HepG2 (cell line): ENCODE data around the gene CACNA1C. TPM values are rescaled to one million over a fixed set of nuclear protein-coding genes. Genes with fewer than 3 reads are reported as not detected.

ENCODE experiments used
- AFF4 ChIP-seq: sonication (generic); formaldehyde crosslinking; IDR thresholded peaks from 2 replicates; pipeline ENCODE4 v1.4.0; 2020; ENCODE audit warnings: missing genetic modification reagents
- CENPX ChIP-seq: sonication (generic); formaldehyde crosslinking; IDR thresholded peaks from 2 replicates; pipeline ENCODE4 v1.9.0; 2021; ENCODE audit warnings: mild to moderate bottlenecking, missing genetic modification reagents, moderate library complexity
- DPF2 ChIP-seq: sonication (generic); formaldehyde crosslinking; IDR thresholded peaks from 2 replicates; pipeline ENCODE4 v1.4.0; 2020; ENCODE audit warnings: mild to moderate bottlenecking, low read depth, missing genetic modification reagents, borderline replicate concordance
- HES4 ChIP-seq: sonication (generic); formaldehyde crosslinking; IDR thresholded peaks from 2 replicates; pipeline ENCODE4 v1.9.0; 2021; ENCODE audit warnings: mild to moderate bottlenecking, missing genetic modification reagents, borderline replicate concordance
- HNF1A ChIP-seq, 2 experiments: sonication (generic) in 1 of 2; formaldehyde crosslinking in 1 of 2; IDR thresholded peaks; 2 replicates each; pipeline versions ENCODE4 v1.4.0 to v1.6.1; 2016 to 2020; ENCODE audit warnings: borderline replicate concordance in 1 of 2, low read depth in 1 of 2, mild to moderate bottlenecking in 1 of 2, missing genetic modification reagents in 1 of 2
- HNRNPH1 ChIP-seq: fragments of 200-400 bp; formaldehyde crosslinking; optimal IDR thresholded peaks from 2 replicates; pipeline ENCODE3; 2017; ENCODE audit warnings: mild to moderate bottlenecking, low read depth, low read length
- IRF9 ChIP-seq: sonication (generic); formaldehyde crosslinking; IDR thresholded peaks from 2 replicates; pipeline ENCODE4 v1.8.0; 2022; ENCODE audit warnings: missing genetic modification reagents, mild to moderate bottlenecking, borderline replicate concordance
- NFKBIZ ChIP-seq: IDR thresholded peaks from 2 replicates; pipeline ENCODE4 v1.6.1; 2018; ENCODE audit warnings: missing genetic modification reagents, missing compliant biosample characterization
- PAX8 ChIP-seq: sonication (generic); formaldehyde crosslinking; IDR thresholded peaks from 2 replicates; pipeline ENCODE4 v1.8.0; 2022; ENCODE audit warnings: mild to moderate bottlenecking, missing genetic modification reagents, borderline replicate concordance
- SRY ChIP-seq: sonication (generic); formaldehyde crosslinking; IDR thresholded peaks from 2 replicates; pipeline ENCODE4 v1.8.0; 2022; ENCODE audit warnings: mild to moderate bottlenecking, missing genetic modification reagents
- STAT6 ChIP-seq: sonication (generic); formaldehyde crosslinking; IDR thresholded peaks from 2 replicates; pipeline ENCODE4 v1.4.0; 2020; ENCODE audit warnings: missing genetic modification reagents, mild to moderate bottlenecking, borderline replicate concordance
- ZNF280B ChIP-seq: sonication (generic); formaldehyde crosslinking; IDR thresholded peaks from 2 replicates; pipeline ENCODE4 v1.5.0; 2020; ENCODE audit warnings: missing genetic modification reagents, mild to moderate bottlenecking, borderline replicate concordance
- ZNF891 ChIP-seq: sonication (generic); formaldehyde crosslinking; IDR thresholded peaks from 2 replicates; pipeline ENCODE4 v1.5.0; 2020; ENCODE audit warnings: mild to moderate bottlenecking, missing genetic modification reagents
- polyA plus RNA-seq, 8 experiments: library from polyadenylated mRNA; depleted of rRNA in 3 of 8; stranded (reverse) in 7 of 8; unstranded in 1 of 8; fragments of >200 nt; fragmentation: Illumina TruSeq in 4 of 8; extraction: Trizol in 4 of 8; gene quantifications; 2 replicates each; pipeline versions ENCODE4 v1.2.1 to v1.2.3, GENCODE V29; 2011 to 2016; ENCODE audit warnings: low read depth in 4 of 8, missing spikeins in 1 of 8, mixed read lengths in 1 of 8; ENCODE audit not compliant: insufficient read depth in 1 of 8
- total RNA-seq, 5 experiments: library from RNA; depleted of rRNA; stranded (reverse); fragments of >200 nt; fragmentation: Illumina TruSeq; extraction: Trizol; gene quantifications; 2 replicates each; pipeline ENCODE4 v1.2.3, GENCODE V29; 2016; ENCODE audit warnings: low read depth in 1 of 5

Gene CACNA1C
- total and polyA plus RNA-seq, 2 of the 13 experiments (the other 11 are each of a cell fraction or from before 2014, with no cell fraction given) = not detected

- TF ChIP-seq HNF1A (IDR thresholded peaks at IDR 0.05; ENCODE audit: low read depth) (no peak), HNF1A (CRISPR knock-in tag; IDR thresholded peaks at IDR 0.05; ENCODE audit: borderline replicate concordance) (no peak), STAT6 (CRISPR knock-in tag) (no peak), HES4 (CRISPR knock-in tag) (no peak), NFKBIZ (CRISPR knock-in tag) (no peak), ZNF891 (no peak), IRF9 (CRISPR knock-in tag) (no peak), ZNF280B (no peak), SRY (CRISPR knock-in tag) (no peak), CENPX (no peak), DPF2 (CRISPR knock-in tag) (no peak), AFF4 (CRISPR knock-in tag) (no peak), PAX8 (CRISPR knock-in tag) (no peak), HNRNPH1 (no peak)
Measured at GRCh38 chr12:2290091-2290490, 237.3 kb downstream of the CACNA1C start (continued).
